Adrenal gland (tissue), 12 donors: ENCODE results near the gene ALG14. TPM values are rescaled to one million over a fixed set of nuclear protein-coding genes. Genes with fewer than 3 reads are reported as not detected.
A peak's percentile ranks its signal among the peaks of the same experiment; 100 is the strongest.

Source experiments
- DNase-seq, 7 donors: peaks; one replicate each; pipeline ENCODE4 v3.0.0-alpha.2; 2019 to 2020
- H3K27ac ChIP-seq, 5 donors: fragments of 200-600 bp; sonication (generic) in 4 of 5; 1 replicate in 3 of 5; 2 replicates in 2 of 5; pipeline versions ENCODE4 v1.5.1 to v1.8.0; 2016 to 2020; ENCODE audit warnings: mild to moderate bottlenecking in 1 of 5
- H3K27me3 ChIP-seq: fragments of 200-600 bp; 2 replicates; pipeline ENCODE4 v1.8.0; 2021
- H3K36me3 ChIP-seq, 2 donors: fragments of 200-600 bp; replicated peaks in 1 of 2; 1 replicate in 1 of 2; 2 replicates in 1 of 2; pipeline versions ENCODE4 v1.5.1 to v1.8.0; 2018 to 2022
- H3K4me1 ChIP-seq, 2 donors: fragments of 200-600 bp; replicated peaks in 1 of 2; 1 replicate in 1 of 2; 2 replicates in 1 of 2; pipeline versions ENCODE4 v1.5.1 to v1.8.0; 2018 to 2021
- H3K4me3 ChIP-seq, 4 donors: fragments of 200-600 bp; sonication (generic) in 3 of 4; one replicate each; pipeline ENCODE4 v1.5.1; 2016 to 2018
- H3K9me3 ChIP-seq, 3 donors: fragments of 200-600 bp; sonication (generic) in 1 of 3; replicated peaks in 1 of 3; 1 replicate in 2 of 3; 2 replicates in 1 of 3; pipeline versions ENCODE4 v1.5.1 to v1.8.0; 2016 to 2021
- POLR2A ChIP-seq, 2 donors: fragments of 450-650 bp; IDR thresholded peaks; one replicate each; pipeline ENCODE4 v1.6.1; 2017; ENCODE audit warnings: antibody characterized with exemption in 2 of 2, mild to moderate bottlenecking in 2 of 2, moderate library complexity in 1 of 2
- WGBS, 4 donors: extraction: QIAGEN DNeasy Blood & Tissue Kit in 2 of 4; methylation state at CpG; one replicate each; pipeline versions ENCODE4 v1.1.5 to v1.1.7; 2013 to 2017; 5-methylcytosine and 5-hydroxymethylcytosine counted together
- intact Hi-C, 2 donors: fragments of 100-400 bp; cut with DNase I; formaldehyde crosslinking; loops; one replicate each; pipeline versions ENCODE4 v1.14.1 to v1.15.0; 2022 to 2023
- polyA plus RNA-seq, 3 donors: library from polyadenylated mRNA; stranded (reverse); fragments of 200-250 nt in 2 of 3; fragments of 350-450 nt in 1 of 3; fragmentation: Illumina TruSeq in 1 of 3; extraction: RNeasy Lipid Tissue Mini Kit (QIAGEN cat#74804) in 1 of 3; gene quantifications; one replicate each; pipeline ENCODE4 v1.2.3, GENCODE V29; 2013 to 2014
- total RNA-seq, 9 donors: library from RNA; depleted of rRNA in 4 of 9; stranded (reverse); fragments of >200 nt in 4 of 9; fragments of 120-200 nt in 1 of 9; fragmentation: NEBNext Ultra II Directional in 1 of 9; extraction: Animal tissue kit (Norgen Biotek cat#: 25700) in 1 of 9; gene quantifications; one replicate each; pipeline versions ENCODE4 v1.1.0 to v1.2.4, GENCODE V29; 2013 to 2023
- TF ChIP-seq, protein P1 (sequence below), 6 experiments: fragments of 450-650 bp in 4 of 6; fragments of 200-600 bp in 2 of 6; sonication (generic) in 1 of 6; IDR thresholded peaks; 1 replicate in 5 of 6; 2 replicates in 1 of 6; pipeline versions ENCODE4 v1.5.1 to v1.8.0; 2016 to 2021; ENCODE audit warnings: antibody characterized with exemption in 6 of 6, mild to moderate bottlenecking in 2 of 6, moderate library complexity in 1 of 6
- donor health status: healthy with polysubstance abuse.
- donor health status: Bipolar disorder and iron deficiency.
- donor health status: DM: yes; HTN: yes; CAD: no.
- donor health status: DM: no; HTN: no; CAD: no.
- donor health status: DM: no; HTN: no; CAD: no.
- donor health status: DM: yes; HTN: yes; CAD: no.

The ALG14 gene
- total and polyA plus RNA-seq, 12 donors: 1.5 to 29.9 (median 14.3) TPM

DNA sequence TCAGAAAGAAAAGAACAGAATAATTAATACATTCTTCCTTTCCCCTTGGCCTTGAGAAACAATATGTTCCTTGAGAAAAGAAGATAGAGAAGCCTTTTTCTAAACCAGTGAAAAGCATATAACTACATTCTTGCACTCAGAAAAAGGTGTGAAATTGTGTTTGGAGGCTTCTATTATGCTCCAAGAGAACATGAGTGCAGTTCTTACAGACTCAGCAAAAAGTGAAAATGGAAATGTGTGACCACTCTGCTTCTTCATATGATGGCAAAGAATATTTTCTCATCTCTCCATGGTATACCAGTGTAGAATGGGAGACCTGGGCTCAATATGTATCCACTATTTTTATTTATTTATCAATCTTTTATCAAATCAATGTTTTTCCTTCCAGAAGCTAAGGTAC is 43.2 kb downstream of the ALG14 start:
- H3K4me1 ChIP-seq: no peaks in the 10 kb centered on the region
- no peak for DNase-seq
- H3K36me3 ChIP-seq: no peaks in the 10 kb centered on the region
- no peaks in the 10 kb centered on the region for H3K9me3 ChIP-seq
- H3K27me3 ChIP-seq: no peaks in the 10 kb centered on the region
- intact Hi-C loops: no loop called here
- TF ChIP-seq, protein P1, sequence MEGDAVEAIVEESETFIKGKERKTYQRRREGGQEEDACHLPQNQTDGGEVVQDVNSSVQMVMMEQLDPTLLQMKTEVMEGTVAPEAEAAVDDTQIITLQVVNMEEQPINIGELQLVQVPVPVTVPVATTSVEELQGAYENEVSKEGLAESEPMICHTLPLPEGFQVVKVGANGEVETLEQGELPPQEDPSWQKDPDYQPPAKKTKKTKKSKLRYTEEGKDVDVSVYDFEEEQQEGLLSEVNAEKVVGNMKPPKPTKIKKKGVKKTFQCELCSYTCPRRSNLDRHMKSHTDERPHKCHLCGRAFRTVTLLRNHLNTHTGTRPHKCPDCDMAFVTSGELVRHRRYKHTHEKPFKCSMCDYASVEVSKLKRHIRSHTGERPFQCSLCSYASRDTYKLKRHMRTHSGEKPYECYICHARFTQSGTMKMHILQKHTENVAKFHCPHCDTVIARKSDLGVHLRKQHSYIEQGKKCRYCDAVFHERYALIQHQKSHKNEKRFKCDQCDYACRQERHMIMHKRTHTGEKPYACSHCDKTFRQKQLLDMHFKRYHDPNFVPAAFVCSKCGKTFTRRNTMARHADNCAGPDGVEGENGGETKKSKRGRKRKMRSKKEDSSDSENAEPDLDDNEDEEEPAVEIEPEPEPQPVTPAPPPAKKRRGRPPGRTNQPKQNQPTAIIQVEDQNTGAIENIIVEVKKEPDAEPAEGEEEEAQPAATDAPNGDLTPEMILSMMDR (IDR thresholded peaks at IDR 0.05): no peak
- no peak for TF ChIP-seq POLR2A (IDR thresholded peaks at IDR 0.05)
- no peak overlapping the region for H3K27ac ChIP-seq
- no peak overlapping the region for H3K4me3 ChIP-seq

DNA sequence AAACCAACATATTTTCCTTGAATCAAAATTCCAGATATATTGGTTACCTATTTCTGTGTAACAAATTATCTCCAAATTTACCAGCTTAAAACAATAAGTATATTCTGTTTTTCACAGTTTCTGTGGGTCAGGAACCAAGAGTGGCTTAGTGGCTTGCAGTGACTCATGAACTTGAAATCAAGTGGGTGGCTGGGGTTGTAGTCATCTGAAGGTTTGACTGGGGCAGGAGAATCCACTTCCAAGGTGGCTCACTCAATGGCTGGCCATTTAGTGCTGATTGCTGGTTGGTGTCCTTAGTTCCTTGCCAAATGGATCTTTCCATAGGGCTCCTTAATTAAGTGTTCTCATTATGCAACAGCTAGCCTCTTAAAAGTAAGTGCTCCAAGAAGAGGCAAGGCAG is 43.8 kb downstream of the ALG14 start:
- H3K36me3 ChIP-seq: no peaks in the 10 kb centered on the region
- no peak overlapping the region for H3K4me3 ChIP-seq
- H3K9me3 ChIP-seq: no peaks in the 10 kb centered on the region
- DNase-seq: no peak
- no peaks in the 10 kb centered on the region for H3K27me3 ChIP-seq
- TF ChIP-seq POLR2A (IDR thresholded peaks at IDR 0.05): no peak
- TF ChIP-seq, protein P1 (IDR thresholded peaks at IDR 0.05): no peak
- peaks cover 0 to 2% of the 10 kb centered on the region in 2 donors for H3K4me1 ChIP-seq
- intact Hi-C loops: no loop called here
- no peak overlapping the region for H3K27ac ChIP-seq

DNA sequence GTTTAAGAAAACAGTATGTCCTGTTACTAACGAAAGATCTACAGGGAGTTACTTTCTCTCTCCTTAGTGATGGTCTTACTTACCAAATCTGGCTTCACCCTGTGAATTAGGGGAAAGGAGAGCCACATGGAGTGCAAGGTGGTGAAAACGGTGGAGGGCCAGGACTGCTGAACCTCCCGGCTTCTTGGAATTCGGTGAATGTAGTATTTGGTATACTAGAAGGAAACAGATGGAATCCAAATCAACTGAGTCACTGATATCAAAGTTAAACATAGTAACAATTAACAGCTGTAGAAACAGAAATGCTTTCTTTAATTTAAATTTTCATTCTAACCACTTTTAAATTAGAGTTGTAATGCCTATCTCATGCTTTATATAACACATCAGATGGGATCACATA is 45.7 kb downstream of the ALG14 start:
- H3K9me3 ChIP-seq: no peaks in the 10 kb centered on the region
- TF ChIP-seq POLR2A (IDR thresholded peaks at IDR 0.05): no peak
- TF ChIP-seq, protein P1 (IDR thresholded peaks at IDR 0.05): no peak
- 90 to 97% (median 90%) methylated on average over 4 of the region's 4 CpGs for WGBS, 4 donors
- no peaks in the 10 kb centered on the region for H3K36me3 ChIP-seq
- no peak for DNase-seq
- peaks cover 3 to 20% of the 10 kb centered on the region in 2 donors for H3K4me1 ChIP-seq
- no peak overlapping the region for H3K27ac ChIP-seq
- H3K4me3 ChIP-seq: no peak overlapping the region
- intact Hi-C loops: no loop called here
- no peaks in the 10 kb centered on the region for H3K27me3 ChIP-seq

DNA sequence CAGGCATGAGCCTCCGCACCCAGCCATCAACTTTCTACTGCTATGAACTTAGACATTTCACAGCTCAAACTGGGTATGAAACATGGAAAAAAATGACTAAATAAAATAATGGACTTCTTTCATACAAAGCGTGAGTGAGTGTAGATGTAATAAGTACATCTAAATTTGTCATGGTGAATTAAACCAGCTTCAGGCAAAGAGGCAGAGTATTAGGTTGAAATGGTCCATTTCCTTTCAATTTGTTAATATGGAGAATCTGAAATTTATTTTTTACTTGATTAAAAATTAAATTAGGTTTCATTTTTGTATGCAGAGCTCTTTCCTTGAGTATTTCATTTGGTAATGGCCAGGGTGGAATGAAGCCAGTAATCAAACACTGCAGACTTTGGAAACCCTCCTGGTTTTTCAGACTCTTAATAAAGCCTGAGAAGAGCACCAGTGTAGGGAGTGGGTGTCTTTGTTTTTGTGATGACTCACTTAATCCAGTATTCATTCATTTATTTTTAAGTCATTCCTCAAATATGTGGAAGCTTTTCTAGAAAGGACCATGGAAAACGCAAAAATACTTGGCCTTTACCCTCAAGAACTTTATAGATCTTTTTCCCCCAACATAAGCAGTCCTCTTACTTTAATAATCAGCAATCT is 49.2 kb downstream of the ALG14 start:
- Histone ChIP-seq H3K27me3 (no peaks in the 10 kb centered on the region), H3K9me3 (no peaks in the 10 kb centered on the region), H3K4me3 (no peak overlapping the region), H3K27ac (peak overlapping the region in 3 of 5 donors; percentile 7 to 89 (median 38)), H3K4me1 (peaks cover 22 to 41% of the 10 kb centered on the region in 2 donors), H3K36me3 (no peaks in the 10 kb centered on the region)
- DNase-seq: no peak
- intact Hi-C loops: no loop called here
- TF ChIP-seq, protein P1 (IDR thresholded peaks at IDR 0.05): no peak
- no peak for TF ChIP-seq POLR2A (IDR thresholded peaks at IDR 0.05)
- WGBS, 4 donors: 73 to 78% (median 75%) methylated on average over 3 of the region's 3 CpGs
